AG04450 (cell line): ENCODE measurements around the gene IFT57. TPM values are rescaled to one million over a fixed set of nuclear protein-coding genes. Genes with fewer than 3 reads are reported as not detected.

Experiments used
- CTCF ChIA-PET: fragments of 300-600, 350-600 bp; formaldehyde crosslinking; extraction: SDS; loops from one replicate; lab custom pipeline; 2022; ENCODE audit warnings: antibody characterized with exemption, inconsistent platforms; lab: Charles Lee
- POLR2A ChIA-PET: fragments of 350-600 bp; formaldehyde crosslinking; extraction: SDS; loops from one replicate; lab custom pipeline; 2021; ENCODE audit warnings: antibody characterized with exemption, inconsistent platforms; lab: Yijun Ruan, JAX
- DNase-seq: peaks from one replicate; pipeline ENCODE4 v3.0.0-alpha.2; 2011; ENCODE audit warnings: low read depth, low spot score
- H3K27ac ChIP-seq: one replicate; pipeline ENCODE4 v1.5.1; 2012; ENCODE audit warnings: low read depth, low read length, control low read depth
- H3K27me3 ChIP-seq: one replicate; pipeline ENCODE4 v1.6.0; 2012; ENCODE audit warnings: low read length; ENCODE audit not compliant: control insufficient read depth, insufficient read depth
- H3K4me3 ChIP-seq: 2 replicates; pipeline ENCODE4 v1.5.1; 2011; ENCODE audit warnings: mild to moderate bottlenecking, low read depth, low read length, control low read depth
- H3K9me3 ChIP-seq: 2 replicates; pipeline ENCODE4 v1.5.1; 2012; ENCODE audit warnings: low read length; ENCODE audit not compliant: control insufficient read depth, insufficient read depth
- CTCF ChIP-seq: IDR thresholded peaks from 2 replicates; pipeline ENCODE4 v1.5.1; 2011; ENCODE audit warnings: low read depth, low read length, control low read depth, inconsistent platforms
- polyA plus RNA-seq: library from polyadenylated mRNA; depleted of rRNA; stranded (reverse); fragments of >200 nt; gene quantifications from 2 replicates; pipeline ENCODE4 v1.2.3, GENCODE V29; 2011

IFT57 gene
- polyA plus RNA-seq, 1 experiment = 84.0 TPM

DNA sequence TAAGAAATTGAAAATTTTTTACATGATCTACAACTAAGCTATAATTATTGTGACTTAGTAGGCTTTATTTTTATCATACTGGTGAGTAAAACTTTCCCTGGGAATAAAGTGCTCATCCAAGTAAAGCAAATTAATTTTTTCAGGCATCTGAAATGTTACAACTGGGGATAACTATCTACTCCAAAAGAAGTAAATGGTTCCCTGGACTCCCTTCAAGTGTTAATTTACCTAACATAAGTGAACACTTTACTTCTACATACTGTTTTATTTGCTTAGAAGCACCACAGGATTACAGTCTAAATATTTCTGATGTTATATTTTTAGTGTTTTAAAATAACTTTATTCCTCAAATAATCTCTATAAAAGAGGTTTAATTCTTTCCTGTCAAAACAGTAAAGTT lies 57.8 kb downstream of the IFT57 start:
- H3K27ac ChIP-seq = no peak overlapping the region
- no peak overlapping the region for H3K4me3 ChIP-seq
- no peaks in the 10 kb centered on the region for H3K9me3 ChIP-seq
- TF ChIP-seq CTCF = no peak
- POLR2A ChIA-PET = no interaction called here
- H3K27me3 ChIP-seq = no peaks in the 10 kb centered on the region
- no peak for DNase-seq
- CTCF ChIA-PET = no interaction called here

GRCh38 chr3:108159865-108160264 lies 62.4 kb downstream of the IFT57 start:
- DNase-seq = no peak
- POLR2A ChIA-PET = no interaction called here
- CTCF ChIA-PET = no interaction called here
- Histone ChIP-seq H3K4me3 (no peak overlapping the region), H3K27ac (no peak overlapping the region), H3K9me3 (no peaks in the 10 kb centered on the region), H3K27me3 (no peaks in the 10 kb centered on the region)
- no peak for TF ChIP-seq CTCF

GRCh38 chr3:108159105-108159504 lies 63.1 kb downstream of the IFT57 start:
- no peak for DNase-seq
- Histone ChIP-seq H3K27ac (no peak overlapping the region), H3K9me3 (no peaks in the 10 kb centered on the region), H3K4me3 (no peak overlapping the region), H3K27me3 (no peaks in the 10 kb centered on the region)
- POLR2A ChIA-PET = no interaction called here
- no peak for TF ChIP-seq CTCF
- CTCF ChIA-PET = no interaction called here

GRCh38 chr3:108158251-108158650 lies 64.0 kb downstream of the IFT57 start:
- Histone ChIP-seq H3K9me3 (no peaks in the 10 kb centered on the region), H3K27ac (no peak overlapping the region), H3K27me3 (no peaks in the 10 kb centered on the region), H3K4me3 (no peak overlapping the region)
- no peak for DNase-seq
- no peak for TF ChIP-seq CTCF
- CTCF ChIA-PET = interaction anchor here (1.1 kb wide), 1 partner anchor 8 kb away, joined by 3 read pairs; no protein-coding TSS in a partner anchor
- POLR2A ChIA-PET = no interaction called here

- ChIA-PET CTCF (interaction anchor here (1.1 kb wide), 1 partner anchor 9 kb away, joined by 3 read pairs; no protein-coding TSS in a partner anchor), POLR2A (no interaction called here)
- H3K9me3 ChIP-seq = no peaks in the 10 kb centered on the region
- H3K4me3 ChIP-seq = no peak overlapping the region
- H3K27me3 ChIP-seq = no peaks in the 10 kb centered on the region
- no peak overlapping the region for H3K27ac ChIP-seq
- no peak for TF ChIP-seq CTCF
- no peak for DNase-seq
Measured at GRCh38 chr3:108157273-108157672, 65.0 kb downstream of the IFT57 start.
